Measurements from ENCODE around the gene RPSA.

RPSA gene

GRCh38 chr3:39423436-39423970 lies 17.0 kb downstream of the RPSA start:
- no peaks in the 10 kb centered on the region for H3K4me1 Mint-ChIP-seq (ENCODE audit: low read depth)
- H3K4me3 Mint-ChIP-seq: no peak overlapping the region
- H3K9me3 Mint-ChIP-seq: no peaks in the 10 kb centered on the region
- H3K27ac Mint-ChIP-seq: no peak overlapping the region
- no peak for DNase-seq
- H3K36me3 Mint-ChIP-seq (ENCODE audit: low read depth): peaks cover 8% of the 10 kb centered on the region
- H3K27me3 Mint-ChIP-seq: no peaks in the 10 kb centered on the region

- no peaks in the 10 kb centered on the region for H3K9me3 Mint-ChIP-seq
- no peak overlapping the region for H3K27ac Mint-ChIP-seq
- no peak for DNase-seq
- H3K4me1 Mint-ChIP-seq (ENCODE audit: low read depth): no peaks in the 10 kb centered on the region
- H3K4me3 Mint-ChIP-seq: no peak overlapping the region
- peaks cover 3% of the 10 kb centered on the region for H3K27me3 Mint-ChIP-seq
- H3K36me3 Mint-ChIP-seq (ENCODE audit: low read depth): peaks cover 7% of the 10 kb centered on the region
These were observed 19.8 kb downstream of the RPSA start for GRCh38 chr3:39426312-39426711.

GRCh38 chr3:39427506-39427905 lies 21.0 kb downstream of the RPSA start:
- Mint-ChIP-seq H3K36me3 (ENCODE audit: low read depth) (no peaks in the 10 kb centered on the region), H3K27ac (no peak overlapping the region), H3K27me3 (peaks cover 3% of the 10 kb centered on the region), H3K4me1 (ENCODE audit: low read depth) (no peaks in the 10 kb centered on the region), H3K4me3 (no peak overlapping the region), H3K9me3 (no peaks in the 10 kb centered on the region)
- no peak for DNase-seq

DNA sequence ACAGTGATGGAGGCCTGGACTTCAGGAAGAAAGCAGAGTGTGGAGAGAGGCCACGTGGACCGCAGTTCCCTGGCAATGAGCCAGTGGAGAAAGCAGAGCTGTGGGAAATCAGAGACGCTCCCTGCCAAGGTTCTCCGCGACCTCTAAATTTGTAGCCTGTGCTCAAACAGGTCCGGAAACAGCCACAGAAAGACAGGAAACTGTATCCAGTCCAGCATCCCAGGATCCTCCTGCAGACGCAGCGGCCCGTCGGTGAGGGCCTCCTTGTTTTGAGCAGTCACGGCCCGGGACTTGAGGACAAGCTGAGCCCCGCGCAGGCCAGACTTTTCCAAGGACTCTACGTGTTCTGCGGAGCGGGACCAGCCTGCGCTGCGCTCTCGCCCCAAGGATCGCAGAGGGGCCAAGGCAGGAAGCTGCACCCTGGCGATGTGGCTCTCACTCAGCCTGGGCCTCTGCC lies 22.3 kb downstream of the RPSA start:
- no peak overlapping the region for H3K27ac Mint-ChIP-seq
- H3K36me3 Mint-ChIP-seq (ENCODE audit: low read depth): no peaks in the 10 kb centered on the region
- no peak for DNase-seq
- no peaks in the 10 kb centered on the region for H3K9me3 Mint-ChIP-seq
- no peaks in the 10 kb centered on the region for H3K4me1 Mint-ChIP-seq (ENCODE audit: low read depth)
- H3K4me3 Mint-ChIP-seq: no peak overlapping the region
- H3K27me3 Mint-ChIP-seq: peaks cover 3% of the 10 kb centered on the region

DNA sequence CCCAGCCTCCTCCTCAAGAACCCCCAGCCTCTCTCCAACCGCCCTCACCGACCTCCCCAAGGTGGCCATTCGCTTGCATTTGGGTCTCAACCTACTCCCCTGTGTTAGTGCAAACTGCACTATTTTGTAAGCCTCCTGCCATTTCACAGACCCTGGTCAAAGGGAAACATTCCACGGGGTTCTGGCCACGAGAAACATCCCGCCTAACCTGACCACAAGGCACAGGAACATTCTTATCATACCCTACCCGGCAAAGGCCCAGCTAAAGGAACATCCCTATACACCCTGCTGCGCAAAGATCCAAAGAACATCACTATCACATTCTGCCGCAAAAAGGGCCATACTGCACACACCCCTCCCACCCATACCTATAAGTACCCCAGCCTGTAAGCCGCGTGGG lies 22.9 kb downstream of the RPSA start:
- H3K4me3 Mint-ChIP-seq: no peak overlapping the region
- H3K9me3 Mint-ChIP-seq: no peaks in the 10 kb centered on the region
- no peak overlapping the region for H3K27ac Mint-ChIP-seq
- H3K36me3 Mint-ChIP-seq (ENCODE audit: low read depth): no peaks in the 10 kb centered on the region
- DNase-seq: no peak
- H3K4me1 Mint-ChIP-seq (ENCODE audit: low read depth): no peaks in the 10 kb centered on the region
- peaks cover 3% of the 10 kb centered on the region for H3K27me3 Mint-ChIP-seq

DNA sequence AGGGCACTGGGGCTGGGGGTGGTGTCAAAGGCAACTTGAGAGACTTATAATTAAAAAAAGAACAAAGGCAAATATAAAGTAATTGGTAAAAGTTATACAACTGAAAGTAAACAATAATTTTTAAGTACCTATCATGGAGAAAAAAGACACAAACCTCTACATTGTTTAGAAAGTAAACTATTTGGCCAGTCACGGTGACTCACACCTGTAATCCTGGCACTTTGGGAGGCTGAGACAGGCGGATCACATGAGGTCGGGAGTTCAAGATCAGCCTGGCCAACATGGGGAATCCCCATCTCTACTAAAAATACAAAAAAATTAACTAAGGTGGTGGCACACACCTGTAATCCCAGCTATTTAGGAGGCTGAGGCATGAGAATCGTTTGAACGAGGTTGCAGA lies 25.8 kb downstream of the RPSA start:
- H3K27ac Mint-ChIP-seq: no peak overlapping the region
- H3K27me3 Mint-ChIP-seq: peaks cover 3% of the 10 kb centered on the region
- H3K4me3 Mint-ChIP-seq: no peak overlapping the region
- H3K4me1 Mint-ChIP-seq (ENCODE audit: low read depth): no peaks in the 10 kb centered on the region
- H3K9me3 Mint-ChIP-seq: no peaks in the 10 kb centered on the region
- DNase-seq: no peak
- H3K36me3 Mint-ChIP-seq (ENCODE audit: low read depth): no peaks in the 10 kb centered on the region

- H3K4me1 Mint-ChIP-seq (ENCODE audit: low read depth): no peaks in the 10 kb centered on the region
- no peaks in the 10 kb centered on the region for H3K9me3 Mint-ChIP-seq
- no peak overlapping the region for H3K4me3 Mint-ChIP-seq
- no peak overlapping the region for H3K27ac Mint-ChIP-seq
- H3K27me3 Mint-ChIP-seq: peaks cover 3% of the 10 kb centered on the region
- no peaks in the 10 kb centered on the region for H3K36me3 Mint-ChIP-seq (ENCODE audit: low read depth)
- DNase-seq: no peak
These were observed 27.1 kb downstream of the RPSA start for GRCh38 chr3:39433642-39434041.

DNA sequence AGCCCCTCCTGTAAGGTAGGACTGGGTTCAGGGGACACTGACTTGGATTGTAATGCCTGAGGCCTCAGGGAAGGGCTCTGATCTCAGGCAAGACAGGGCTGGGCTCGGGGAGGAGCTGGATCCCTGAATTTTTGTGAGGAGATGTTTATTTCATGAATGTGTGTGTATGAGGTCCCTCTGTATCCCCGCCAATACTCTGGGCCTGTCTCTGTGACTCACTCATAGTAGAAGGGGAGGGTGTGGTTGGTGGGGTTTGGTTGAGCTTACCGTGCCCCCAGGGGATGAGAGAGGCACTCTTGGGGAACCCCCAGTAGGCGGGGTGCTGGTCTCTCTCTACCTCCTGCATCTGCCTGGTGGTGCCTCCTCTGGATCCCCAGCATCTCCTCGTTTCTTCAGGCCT lies 28.1 kb downstream of the RPSA start:
- Mint-ChIP-seq H3K4me1 (ENCODE audit: low read depth) (no peaks in the 10 kb centered on the region), H3K36me3 (ENCODE audit: low read depth) (no peaks in the 10 kb centered on the region), H3K4me3 (no peak overlapping the region)

DNA sequence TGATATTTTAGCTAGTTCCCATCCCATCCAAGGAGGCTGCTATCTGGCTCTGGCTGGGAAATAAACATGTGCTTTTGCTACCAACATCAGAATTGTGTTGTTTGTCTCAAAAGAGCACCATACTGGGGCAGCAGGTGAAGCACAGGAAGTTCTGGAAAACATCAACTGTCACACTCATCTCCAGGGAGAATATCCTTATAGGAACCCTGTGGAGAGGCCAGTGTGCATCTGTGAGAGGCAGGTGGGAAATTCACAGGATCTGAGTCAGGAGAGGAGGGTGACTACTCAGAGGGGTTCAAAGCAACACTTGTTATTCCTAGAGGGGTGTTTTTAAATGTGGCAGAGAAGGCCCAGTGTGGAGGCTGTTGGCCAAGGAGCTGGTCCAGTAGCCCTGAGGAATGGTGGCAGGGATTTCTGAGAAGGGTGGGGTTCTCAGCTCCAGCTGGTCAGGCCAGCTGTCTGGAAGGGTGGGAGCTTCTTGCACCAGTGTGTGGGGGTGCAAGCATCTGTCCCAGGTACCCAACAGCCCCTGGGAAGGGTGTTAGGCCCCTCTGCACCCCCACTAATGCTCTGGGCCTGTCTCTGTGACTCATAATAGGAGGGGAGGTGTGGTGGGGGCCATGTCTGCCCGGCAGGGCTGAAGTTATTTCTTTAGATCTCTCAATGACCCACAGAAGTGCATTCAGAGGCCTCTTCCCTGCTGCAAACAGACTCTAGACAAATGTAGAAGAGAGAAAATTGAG lies 28.7 kb downstream of the RPSA start:
- H3K4me1 Mint-ChIP-seq (ENCODE audit: low read depth): no peaks in the 10 kb centered on the region
- H3K36me3 Mint-ChIP-seq (ENCODE audit: low read depth): no peaks in the 10 kb centered on the region
- H3K4me3 Mint-ChIP-seq: no peak overlapping the region
- H3K27me3 Mint-ChIP-seq: no peaks in the 10 kb centered on the region
- no peaks in the 10 kb centered on the region for H3K9me3 Mint-ChIP-seq
- DNase-seq: no peak
- H3K27ac Mint-ChIP-seq: no peak overlapping the region

More for the DNA sequence above, 28.1 kb downstream of the RPSA start:
- DNase-seq: no peak
- no peaks in the 10 kb centered on the region for H3K9me3 Mint-ChIP-seq
- H3K27ac Mint-ChIP-seq: no peak overlapping the region
- peaks cover 3% of the 10 kb centered on the region for H3K27me3 Mint-ChIP-seq

DNA sequence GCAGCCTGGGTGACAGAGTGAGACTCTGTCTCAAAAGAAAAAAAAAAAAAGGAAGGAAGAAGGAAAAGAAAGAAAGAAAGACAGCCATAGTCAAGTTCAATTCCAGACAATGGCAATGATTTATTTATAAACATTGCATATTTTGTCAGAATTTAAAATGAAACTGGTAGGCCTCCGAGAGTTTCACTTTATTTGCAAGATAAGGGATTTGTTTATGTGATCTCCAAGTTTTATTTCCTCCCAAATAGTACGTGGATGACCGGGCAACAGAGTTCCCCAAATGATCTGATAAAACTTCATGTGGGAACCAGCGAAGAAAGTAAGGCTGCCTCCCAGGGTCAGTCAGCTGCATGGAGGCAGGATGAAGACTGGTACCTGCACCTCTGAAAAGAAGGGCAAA lies 32.4 kb downstream of the RPSA start:
- no peak overlapping the region for H3K27ac Mint-ChIP-seq
- DNase-seq: no peak
- no peaks in the 10 kb centered on the region for H3K36me3 Mint-ChIP-seq (ENCODE audit: low read depth)
- no peaks in the 10 kb centered on the region for H3K27me3 Mint-ChIP-seq
- no peak overlapping the region for H3K4me3 Mint-ChIP-seq
- no peaks in the 10 kb centered on the region for H3K9me3 Mint-ChIP-seq
- H3K4me1 Mint-ChIP-seq (ENCODE audit: low read depth): no peaks in the 10 kb centered on the region

- DNase-seq: no peak
- Mint-ChIP-seq H3K27ac (no peak overlapping the region), H3K9me3 (no peaks in the 10 kb centered on the region), H3K27me3 (no peaks in the 10 kb centered on the region), H3K4me1 (ENCODE audit: low read depth) (no peaks in the 10 kb centered on the region), H3K36me3 (ENCODE audit: low read depth) (no peaks in the 10 kb centered on the region), H3K4me3 (no peak overlapping the region)
These were observed 33.8 kb downstream of the RPSA start for GRCh38 chr3:39440316-39440715.

- H3K9me3 Mint-ChIP-seq: no peaks in the 10 kb centered on the region
- no peaks in the 10 kb centered on the region for H3K36me3 Mint-ChIP-seq (ENCODE audit: low read depth)
- no peaks in the 10 kb centered on the region for H3K27me3 Mint-ChIP-seq
- peaks cover 1% of the 10 kb centered on the region for H3K4me1 Mint-ChIP-seq (ENCODE audit: low read depth)
- DNase-seq: no peak
- H3K27ac Mint-ChIP-seq: no peak overlapping the region
- H3K4me3 Mint-ChIP-seq: no peak overlapping the region
These were observed 37.0 kb downstream of the RPSA start for GRCh38 chr3:39443530-39443929.

DNA sequence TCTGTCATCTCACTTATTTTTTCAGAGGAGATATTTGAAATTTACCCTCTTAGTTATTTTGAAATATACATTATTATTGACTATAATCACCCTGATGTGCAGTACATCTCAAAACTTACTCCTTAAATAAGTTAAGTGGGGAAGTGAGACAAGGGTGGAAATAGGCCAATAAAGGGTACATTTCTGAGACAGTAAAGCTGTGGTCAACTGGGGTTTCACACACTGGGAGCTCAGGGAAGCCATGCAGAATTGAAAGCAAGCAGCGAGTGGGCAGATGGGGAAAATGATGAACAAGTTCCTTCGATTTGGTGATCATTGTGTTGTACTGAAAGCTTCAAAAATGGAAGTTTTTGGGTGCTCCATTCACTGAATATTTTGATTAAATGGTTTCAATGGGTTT lies 39.4 kb downstream of the RPSA start:
- Mint-ChIP-seq H3K27ac (no peak overlapping the region), H3K4me1 (ENCODE audit: low read depth) (peaks cover 1% of the 10 kb centered on the region), H3K36me3 (ENCODE audit: low read depth) (no peaks in the 10 kb centered on the region), H3K27me3 (no peaks in the 10 kb centered on the region), H3K4me3 (no peak overlapping the region), H3K9me3 (no peaks in the 10 kb centered on the region)
- DNase-seq: no peak

DNA sequence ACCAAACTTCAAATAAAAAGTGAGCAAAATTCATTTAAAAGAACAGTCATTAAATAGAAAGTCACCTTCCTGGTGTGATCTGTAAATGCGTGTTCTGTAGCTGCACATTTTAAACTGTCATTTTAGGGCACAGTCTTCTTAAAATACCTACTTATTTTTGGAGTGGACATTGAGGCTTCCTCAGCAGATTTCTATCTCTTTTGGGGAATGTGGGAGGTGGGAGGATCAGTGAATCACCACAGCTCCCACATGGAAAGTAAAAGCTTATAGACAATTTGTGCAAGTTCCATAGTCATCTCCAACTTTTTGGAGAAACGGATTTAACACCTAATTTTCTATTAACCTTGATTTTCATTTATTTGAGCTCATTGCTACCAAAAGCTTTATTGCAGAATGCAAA lies 39.9 kb downstream of the RPSA start:
- no peak overlapping the region for H3K27ac Mint-ChIP-seq
- no peaks in the 10 kb centered on the region for H3K9me3 Mint-ChIP-seq
- no peaks in the 10 kb centered on the region for H3K36me3 Mint-ChIP-seq (ENCODE audit: low read depth)
- H3K4me1 Mint-ChIP-seq (ENCODE audit: low read depth): peaks cover 1% of the 10 kb centered on the region
- no peak for DNase-seq
- H3K4me3 Mint-ChIP-seq: no peak overlapping the region
- no peaks in the 10 kb centered on the region for H3K27me3 Mint-ChIP-seq

DNA sequence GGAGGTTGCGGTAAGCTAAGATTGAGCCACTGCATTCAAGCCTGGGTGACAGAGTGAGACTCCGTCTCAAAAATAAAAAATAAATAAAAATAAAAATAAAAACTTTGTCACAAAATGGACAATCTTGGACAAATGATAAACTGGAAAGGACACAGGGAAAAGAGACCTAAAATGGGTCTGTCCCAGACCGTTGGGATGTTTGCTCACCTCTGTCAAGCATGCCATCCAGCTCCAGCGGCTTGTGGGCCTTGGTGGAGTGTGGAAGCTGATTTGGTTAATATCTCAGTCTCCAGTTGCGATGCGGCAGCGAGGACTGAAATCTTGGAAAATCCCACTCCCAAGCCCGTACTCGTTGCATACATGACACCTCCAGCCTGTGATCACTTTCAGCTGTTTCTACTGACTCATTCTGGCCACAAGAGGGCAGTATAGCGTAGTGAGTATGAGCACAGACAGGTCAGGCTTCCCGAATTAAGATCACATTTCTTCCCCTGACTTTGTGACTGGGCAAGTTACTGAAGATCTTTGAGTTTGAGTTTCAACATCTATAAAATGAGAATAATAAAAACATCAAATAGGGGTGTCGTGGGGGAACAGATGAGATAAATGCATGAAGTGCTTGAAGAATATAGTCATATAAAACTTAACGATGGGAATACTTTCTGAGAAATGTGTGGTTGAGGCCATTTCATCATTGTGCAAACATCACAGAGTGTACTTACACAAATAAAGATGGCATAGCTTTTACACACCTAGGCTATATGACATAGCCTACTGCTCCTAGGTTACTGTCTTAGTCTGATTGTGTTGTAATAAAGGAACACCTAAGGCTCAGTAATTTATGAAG lies 41.3 kb downstream of the RPSA start:
- Mint-ChIP-seq H3K4me3 (no peak overlapping the region), H3K27me3 (peaks cover under 1% of the 10 kb centered on the region), H3K36me3 (ENCODE audit: low read depth) (no peaks in the 10 kb centered on the region), H3K4me1 (ENCODE audit: low read depth) (peaks cover 1% of the 10 kb centered on the region), H3K27ac (no peak overlapping the region), H3K9me3 (no peaks in the 10 kb centered on the region)
- peak; percentile 42 for DNase-seq
